SK-N-SH (cell line): Measurements from ENCODE around the gene SYT5.

ENCODE experiments used
- CHD2 ChIP-seq: fragments of 150-350 bp; IDR thresholded peaks from 2 replicates; pipeline ENCODE4 v1.6.1; 2018; ENCODE audit warnings: low read length; ENCODE audit not compliant: partially characterized antibody
- FOXM1 ChIP-seq: IDR thresholded peaks from 2 replicates; pipeline ENCODE4 v1.4.0; 2012; ENCODE audit warnings: low read depth, mild to moderate bottlenecking
- GABPA ChIP-seq: IDR thresholded peaks from 2 replicates; pipeline ENCODE4 v1.4.0; 2012; ENCODE audit warnings: low read depth, mild to moderate bottlenecking
- MAX ChIP-seq: IDR thresholded peaks from 2 replicates; pipeline ENCODE4 v1.4.0; 2012; ENCODE audit warnings: low read depth
- MEF2A ChIP-seq: IDR thresholded peaks from 2 replicates; pipeline ENCODE4 v1.4.0; 2012; ENCODE audit warnings: low read depth, borderline replicate concordance
- RFX5 ChIP-seq: IDR thresholded peaks from 2 replicates; pipeline ENCODE4 v1.6.1; 2012; ENCODE audit warnings: mild to moderate bottlenecking, improper control_type of control experiment, low read length
- SMC3 ChIP-seq: IDR thresholded peaks from 2 replicates; pipeline ENCODE4 v1.6.1; 2012; ENCODE audit warnings: low read depth, low read length, improper control_type of control experiment
- TF ChIP-seq, protein P1 (sequence below): fragments of 200-600 bp; sonication (generic); IDR thresholded peaks from 2 replicates; pipeline ENCODE4 v1.6.1; 2017; ENCODE audit warnings: antibody characterized with exemption, mild to moderate bottlenecking, moderate library complexity

DNA sequence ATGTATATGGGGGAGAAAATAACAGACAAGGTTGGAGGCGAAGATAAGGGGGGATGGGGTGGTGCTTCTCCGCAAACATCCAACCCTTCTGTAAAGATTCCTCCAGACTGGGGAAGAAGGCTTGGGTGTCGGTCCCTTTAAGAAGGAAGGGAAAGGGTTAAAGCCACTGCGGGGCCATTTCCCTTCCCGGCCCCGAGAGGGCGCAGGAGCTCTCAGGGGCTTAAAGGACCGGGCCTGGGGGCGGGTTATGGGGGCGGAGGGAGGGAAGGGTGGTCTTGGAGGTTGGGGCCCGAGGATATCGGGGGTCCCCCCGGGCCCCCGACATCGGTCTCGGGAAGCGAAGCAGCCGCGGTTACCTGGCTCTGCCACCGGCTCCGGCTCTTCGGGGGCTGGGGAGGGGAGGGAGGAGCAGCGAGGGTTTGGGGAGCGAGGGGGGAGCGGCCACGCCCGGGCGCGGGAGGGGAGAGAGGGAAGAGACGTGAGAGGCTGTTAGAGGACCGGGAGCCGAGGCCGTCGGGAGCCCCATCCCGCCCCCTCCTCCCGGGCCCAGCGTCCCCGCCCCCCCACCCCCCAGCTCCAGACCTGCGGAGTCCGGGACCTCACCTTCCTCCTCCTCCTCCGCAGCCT lies 33.9 kb downstream of the SYT5 start:
- TF ChIP-seq RFX5 (no peak), MAX (peak; percentile 75), FOXM1 (no peak), GABPA (no peak), SMC3 (no peak), CHD2 (no peak), MEF2A (no peak)
- TF ChIP-seq, protein P1, sequence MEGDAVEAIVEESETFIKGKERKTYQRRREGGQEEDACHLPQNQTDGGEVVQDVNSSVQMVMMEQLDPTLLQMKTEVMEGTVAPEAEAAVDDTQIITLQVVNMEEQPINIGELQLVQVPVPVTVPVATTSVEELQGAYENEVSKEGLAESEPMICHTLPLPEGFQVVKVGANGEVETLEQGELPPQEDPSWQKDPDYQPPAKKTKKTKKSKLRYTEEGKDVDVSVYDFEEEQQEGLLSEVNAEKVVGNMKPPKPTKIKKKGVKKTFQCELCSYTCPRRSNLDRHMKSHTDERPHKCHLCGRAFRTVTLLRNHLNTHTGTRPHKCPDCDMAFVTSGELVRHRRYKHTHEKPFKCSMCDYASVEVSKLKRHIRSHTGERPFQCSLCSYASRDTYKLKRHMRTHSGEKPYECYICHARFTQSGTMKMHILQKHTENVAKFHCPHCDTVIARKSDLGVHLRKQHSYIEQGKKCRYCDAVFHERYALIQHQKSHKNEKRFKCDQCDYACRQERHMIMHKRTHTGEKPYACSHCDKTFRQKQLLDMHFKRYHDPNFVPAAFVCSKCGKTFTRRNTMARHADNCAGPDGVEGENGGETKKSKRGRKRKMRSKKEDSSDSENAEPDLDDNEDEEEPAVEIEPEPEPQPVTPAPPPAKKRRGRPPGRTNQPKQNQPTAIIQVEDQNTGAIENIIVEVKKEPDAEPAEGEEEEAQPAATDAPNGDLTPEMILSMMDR = peak; percentile 54
